ENCODE results near the gene ATRIP. TPM values are rescaled to one million over a fixed set of nuclear protein-coding genes. Genes with fewer than 3 reads are reported as not detected.

The ATRIP gene
- total and polyA plus RNA-seq, 2 of the 8 experiments (the other 6 are each of a cell fraction or from before 2014, with no cell fraction given): 18.5 to 20.2 TPM

DNA sequence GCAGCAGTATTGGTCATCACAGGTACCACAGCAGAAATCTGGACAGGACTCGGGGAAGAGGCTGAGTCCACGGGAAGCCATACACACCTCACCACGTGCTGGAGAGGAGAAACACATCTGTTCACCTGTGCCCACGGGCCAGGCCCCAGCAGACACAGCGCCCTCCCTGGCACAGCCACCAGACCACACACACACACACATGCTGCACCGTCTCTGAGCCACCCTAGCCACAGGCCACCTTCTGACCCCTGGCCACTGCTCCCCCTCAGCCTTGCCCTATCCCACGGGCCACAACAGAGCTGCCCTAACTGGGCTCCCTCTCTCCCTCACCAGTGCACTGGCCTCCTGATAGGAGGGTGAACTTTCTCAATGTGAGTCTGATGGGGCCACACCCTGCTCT lies 54.7 kb downstream of the ATRIP start (continued):
- TF ChIP-seq POU5F1 (IDR thresholded peaks at IDR 0.05; ENCODE audit: low read depth, low read length): no peak
- TF ChIP-seq SAP30 (IDR thresholded peaks at IDR 0.05; ENCODE audit: insufficient read depth, insufficient replicate concordance, low read length): no peak
- TF ChIP-seq SIN3A (conservative IDR thresholded peaks at IDR 0.05 in 1 of 2, IDR thresholded peaks at IDR 0.05 in 1 of 2; ENCODE audit: low read depth in 1 of 2, low read length in 2 of 2): no peak
- no peak for TF ChIP-seq RFX5 (IDR thresholded peaks at IDR 0.05; ENCODE audit: borderline replicate concordance, low read depth, low read length)
- TF ChIP-seq EGR1 (IDR thresholded peaks at IDR 0.05; ENCODE audit: borderline replicate concordance, low read depth, low read length): no peak
- TF ChIP-seq SIRT6 (IDR thresholded peaks at IDR 0.05; ENCODE audit: low read length): no peak
- TF ChIP-seq TBP (IDR thresholded peaks at IDR 0.05; ENCODE audit: low read depth, low read length): no peak
- no peak for TF ChIP-seq NRF1 (IDR thresholded peaks at IDR 0.05; ENCODE audit: low read depth, low read length)
- TF ChIP-seq CHD2 (IDR thresholded peaks at IDR 0.05; ENCODE audit: low read length): no peak

All from H1 (cell line).